GM21447 (cell line): ENCODE data around the gene RPL9.
"Not testable (repeated sequence)": the region's sequence is repeated elsewhere in the genome, so short reads cannot be mapped to it uniquely, and the experiment has no call there.

Experiments
- ATAC-seq: cut with Tn5 transposase; IDR thresholded peaks from one replicate; pipeline ENCODE4 v1.9.1; 2021; ENCODE audit not compliant: unreplicated experiment

RPL9 gene

GRCh38 chr4:39427520-39428114 lies 31.1 kb downstream of the RPL9 start:
- no peak for ATAC-seq

- ATAC-seq, result no peak
Measured at GRCh38 chr4:39426728-39427127, 32.0 kb downstream of the RPL9 start.

GRCh38 chr4:39425297-39425696 lies 33.4 kb downstream of the RPL9 start:
- ATAC-seq, result not testable (repeated sequence)

GRCh38 chr4:39422247-39422646 lies 36.5 kb downstream of the RPL9 start:
- no peak for ATAC-seq

- ATAC-seq, result no peak
Measured at GRCh38 chr4:39415678-39416283, 42.9 kb downstream of the RPL9 start.

- ATAC-seq, result not testable (repeated sequence)
Measured at GRCh38 chr4:39411561-39411960, 47.2 kb downstream of the RPL9 start.

- ATAC-seq, result no peak
Measured at GRCh38 chr4:39410415-39410814, 48.3 kb downstream of the RPL9 start.

- ATAC-seq, result no peak
Measured at GRCh38 chr4:39407584-39407885, 51.2 kb downstream of the RPL9 start.

- ATAC-seq, result no peak
Measured at GRCh38 chr4:39406763-39407583, 51.7 kb downstream of the RPL9 start, which contains the start of gene KLB. Gene KLB, plus strand, starts transcription at chr4:39406930. Its CDS starts 20 bp downstream, at chr4:39406950.
